ENCODE measurements around the gene VDAC1. TPM values are rescaled to one million over a fixed set of nuclear protein-coding genes. Genes with fewer than 3 reads are reported as not detected.

Gene VDAC1, protein sequence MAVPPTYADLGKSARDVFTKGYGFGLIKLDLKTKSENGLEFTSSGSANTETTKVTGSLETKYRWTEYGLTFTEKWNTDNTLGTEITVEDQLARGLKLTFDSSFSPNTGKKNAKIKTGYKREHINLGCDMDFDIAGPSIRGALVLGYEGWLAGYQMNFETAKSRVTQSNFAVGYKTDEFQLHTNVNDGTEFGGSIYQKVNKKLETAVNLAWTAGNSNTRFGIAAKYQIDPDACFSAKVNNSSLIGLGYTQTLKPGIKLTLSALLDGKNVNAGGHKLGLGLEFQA
- 328 and 489 TPM in 2 replicates for total RNA-seq

GRCh38 chr5:134004626-134005416 is at the start of gene VDAC1:
VDAC1 (minus strand) TSS chr5:134004975; CDS start chr5:133993012, 11,963 bp downstream.
- peak within 1 kb of the TSS; percentile 80 for H3K4me3 ChIP-seq (ENCODE audit: low read depth, low read length)
- DNase-seq (ENCODE audit: low read depth) (peak; percentile 65), FAIRE-seq (no peak)
- peaks cover 11% of the 10 kb centered on the region for H3K36me3 ChIP-seq (ENCODE audit: control insufficient read depth, insufficient read depth, low read length)
- no peaks in the 10 kb centered on the region for H3K27me3 ChIP-seq (ENCODE audit: control insufficient read depth, insufficient read depth, low read length)
- TF ChIP-seq CTCF (IDR thresholded peaks at IDR 0.05; ENCODE audit: insufficient read depth, low read length, severe bottlenecking): no peak

DNA sequence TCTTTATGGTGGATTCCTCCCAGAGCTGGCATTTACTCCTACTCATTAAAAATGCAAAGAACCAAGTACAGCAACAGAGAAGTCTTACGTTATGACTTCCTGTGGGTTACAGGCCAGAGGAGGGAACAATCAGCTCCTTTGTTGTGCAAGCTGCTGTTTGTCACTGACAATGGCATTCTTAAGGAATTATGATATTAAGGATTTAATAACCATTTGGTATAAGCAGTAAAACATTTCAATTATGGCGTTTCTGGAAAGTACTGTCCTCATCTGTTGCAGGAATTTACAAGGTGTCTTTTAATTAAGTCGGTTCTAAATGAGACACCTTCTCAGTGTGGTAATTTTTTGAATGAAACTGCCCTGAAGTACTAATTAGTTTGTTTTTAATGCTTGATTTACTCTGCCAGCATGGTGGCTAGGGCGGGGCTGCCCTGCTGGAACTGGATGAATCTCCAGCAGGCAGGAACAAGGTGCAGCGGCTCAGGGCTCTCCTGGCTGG is 49.1 kb upstream of the VDAC1 start:
- peak; percentile 13 for DNase-seq (ENCODE audit: low read depth)
- no peak for TF ChIP-seq CTCF (IDR thresholded peaks at IDR 0.05; ENCODE audit: insufficient read depth, low read length, severe bottlenecking)
- H3K36me3 ChIP-seq (ENCODE audit: control insufficient read depth, insufficient read depth, low read length): no peaks in the 10 kb centered on the region
- no peaks in the 10 kb centered on the region for H3K27me3 ChIP-seq (ENCODE audit: control insufficient read depth, insufficient read depth, low read length)
- H3K4me3 ChIP-seq (ENCODE audit: low read depth, low read length): no peak overlapping the region
- no peak for FAIRE-seq

DNA sequence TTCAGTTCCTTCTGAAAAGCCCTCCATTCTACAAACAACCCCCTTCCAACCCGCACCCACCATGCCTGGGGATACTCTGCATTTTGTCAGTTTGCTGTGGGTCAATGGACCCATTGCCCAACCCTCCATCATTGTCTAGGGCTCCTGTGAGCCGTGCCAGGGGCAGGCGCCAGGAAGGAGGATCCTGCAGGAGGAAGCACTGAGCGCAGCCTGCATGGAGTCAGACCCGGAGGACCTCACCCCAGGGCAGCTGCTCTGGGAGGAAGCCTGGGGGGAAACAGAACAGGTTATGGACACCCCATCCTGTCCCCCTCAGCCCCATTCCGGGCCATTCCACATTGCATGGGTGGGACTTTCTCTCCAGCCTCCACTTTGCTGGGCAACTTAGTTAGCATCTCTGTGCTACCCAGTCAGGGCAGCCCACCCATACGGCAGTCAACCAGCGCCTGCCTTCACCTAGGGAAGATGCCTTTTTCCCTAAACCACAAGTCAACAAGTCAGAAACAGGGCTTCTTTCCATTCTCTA is 48.6 kb upstream of the VDAC1 start:
- FAIRE-seq: no peak
- Histone ChIP-seq H3K4me3 (ENCODE audit: low read depth, low read length) (no peak overlapping the region), H3K36me3 (ENCODE audit: control insufficient read depth, insufficient read depth, low read length) (no peaks in the 10 kb centered on the region), H3K27me3 (ENCODE audit: control insufficient read depth, insufficient read depth, low read length) (no peaks in the 10 kb centered on the region)
- DNase-seq (ENCODE audit: low read depth): no peak
- TF ChIP-seq CTCF (IDR thresholded peaks at IDR 0.05; ENCODE audit: insufficient read depth, low read length, severe bottlenecking): no peak

DNA sequence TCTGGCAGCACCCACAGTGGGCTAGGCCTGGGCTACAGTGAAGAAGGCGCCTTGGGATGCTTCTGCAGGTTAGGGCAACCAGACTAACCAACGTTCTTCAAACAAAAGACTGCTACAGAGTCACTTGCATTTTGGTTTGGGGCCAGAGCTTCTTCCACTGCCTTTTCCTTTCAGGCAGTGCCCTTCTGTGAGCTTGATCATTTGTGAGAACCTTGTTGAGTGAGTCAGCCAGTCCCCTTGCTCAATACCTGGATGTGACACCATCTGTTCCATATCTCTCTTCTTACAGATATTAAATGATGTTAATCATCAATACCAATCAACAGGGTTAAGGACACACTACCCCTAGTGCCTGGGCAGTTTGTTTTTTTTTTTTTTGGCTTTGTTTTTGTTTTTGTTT is 46.5 kb upstream of the VDAC1 start:
- FAIRE-seq: no peak
- H3K36me3 ChIP-seq (ENCODE audit: control insufficient read depth, insufficient read depth, low read length): no peaks in the 10 kb centered on the region
- peak; percentile 76 for DNase-seq (ENCODE audit: low read depth)
- no peaks in the 10 kb centered on the region for H3K27me3 ChIP-seq (ENCODE audit: control insufficient read depth, insufficient read depth, low read length)
- H3K4me3 ChIP-seq (ENCODE audit: low read depth, low read length): no peak overlapping the region
- TF ChIP-seq CTCF (IDR thresholded peaks at IDR 0.05; ENCODE audit: insufficient read depth, low read length, severe bottlenecking): no peak

- no peaks in the 10 kb centered on the region for H3K36me3 ChIP-seq (ENCODE audit: control insufficient read depth, insufficient read depth, low read length)
- no peak for TF ChIP-seq CTCF (IDR thresholded peaks at IDR 0.05; ENCODE audit: insufficient read depth, low read length, severe bottlenecking)
- no peak overlapping the region for H3K4me3 ChIP-seq (ENCODE audit: low read depth, low read length)
- no peaks in the 10 kb centered on the region for H3K27me3 ChIP-seq (ENCODE audit: control insufficient read depth, insufficient read depth, low read length)
- DNase-seq (ENCODE audit: low read depth): no peak
- FAIRE-seq: no peak
Observed at GRCh38 chr5:134048864-134049263, 44.1 kb upstream of the VDAC1 start.
